ENCODE measurements around the gene ACHE. TPM values are rescaled to one million over a fixed set of nuclear protein-coding genes. Genes with fewer than 3 reads are reported as not detected.

The ACHE gene
- polyA plus RNA-seq, 1 of the 3 experiments (the other 2 are of a cell fraction), result 1.8 TPM

DNA sequence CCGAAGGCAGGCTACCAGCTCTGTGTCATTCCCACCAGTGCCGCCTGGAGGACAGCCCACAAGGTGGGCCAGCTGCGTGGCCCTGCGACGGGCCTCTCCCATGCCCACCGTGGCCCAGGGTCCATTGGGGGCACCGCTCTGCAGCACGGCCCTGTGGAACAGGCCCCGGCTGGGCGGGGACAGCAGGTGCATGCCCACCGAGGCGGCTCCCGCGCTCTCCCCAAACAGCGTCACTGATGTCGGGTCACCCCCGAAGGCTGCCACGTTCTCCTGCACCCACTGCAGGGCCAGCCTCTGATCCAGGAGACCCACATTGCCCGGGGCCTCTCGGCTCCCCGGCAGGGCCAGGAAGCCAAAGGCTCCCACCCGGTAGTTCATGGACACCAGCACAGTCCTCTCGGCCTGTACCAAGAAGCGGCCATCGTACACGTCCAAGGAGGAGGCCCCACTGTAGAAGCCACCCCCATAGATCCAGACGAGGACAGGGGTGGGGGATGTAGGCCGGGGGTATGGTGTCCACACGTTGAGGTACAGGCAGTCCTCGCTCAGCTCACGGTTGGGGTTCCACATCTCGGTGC lies 2.3 kb downstream of the ACHE start:
- peaks cover 9% of the 10 kb centered on the region for H3F3A ChIP-seq (replicated peaks; ENCODE audit: insufficient read depth)
- peaks cover 0 to 5% of the 10 kb centered on the region in 2 experiments for H3K36me3 ChIP-seq (replicated peaks in 1 of 2; ENCODE audit: control insufficient read depth in 1 of 2, insufficient read depth in 2 of 2, low read length in 1 of 2)
- TF ChIP-seq EP300 (IDR thresholded peaks at IDR 0.05; ENCODE audit: borderline replicate concordance in 1 of 2, low read depth in 1 of 2, low read length in 1 of 2) (no peak), SMC3 (IDR thresholded peaks at IDR 0.05; ENCODE audit: low read depth, low read length) (no peak), CHD2 (IDR thresholded peaks at IDR 0.05; ENCODE audit: low read length, partially characterized antibody) (no peak), NFIC (IDR thresholded peaks at IDR 0.05; ENCODE audit: borderline replicate concordance) (no peak), FOXM1 (IDR thresholded peaks at IDR 0.05; ENCODE audit: low read depth) (no peak), NRF1 (IDR thresholded peaks at IDR 0.05; ENCODE audit: low read depth, low read length) (no peak), TAF1 (IDR thresholded peaks at IDR 0.05; ENCODE audit: borderline replicate concordance, low read depth, low read length) (no peak), RXRA (IDR thresholded peaks at IDR 0.05; ENCODE audit: borderline replicate concordance, low read depth) (no peak), ELF1 (IDR thresholded peaks at IDR 0.05) (no peak), FOSL2 (IDR thresholded peaks at IDR 0.05; ENCODE audit: borderline replicate concordance, low read depth) (no peak), JUND (IDR thresholded peaks at IDR 0.05) (no peak), MEF2A (IDR thresholded peaks at IDR 0.05; ENCODE audit: borderline replicate concordance, low read depth) (no peak)
- TF ChIP-seq, protein P1, sequence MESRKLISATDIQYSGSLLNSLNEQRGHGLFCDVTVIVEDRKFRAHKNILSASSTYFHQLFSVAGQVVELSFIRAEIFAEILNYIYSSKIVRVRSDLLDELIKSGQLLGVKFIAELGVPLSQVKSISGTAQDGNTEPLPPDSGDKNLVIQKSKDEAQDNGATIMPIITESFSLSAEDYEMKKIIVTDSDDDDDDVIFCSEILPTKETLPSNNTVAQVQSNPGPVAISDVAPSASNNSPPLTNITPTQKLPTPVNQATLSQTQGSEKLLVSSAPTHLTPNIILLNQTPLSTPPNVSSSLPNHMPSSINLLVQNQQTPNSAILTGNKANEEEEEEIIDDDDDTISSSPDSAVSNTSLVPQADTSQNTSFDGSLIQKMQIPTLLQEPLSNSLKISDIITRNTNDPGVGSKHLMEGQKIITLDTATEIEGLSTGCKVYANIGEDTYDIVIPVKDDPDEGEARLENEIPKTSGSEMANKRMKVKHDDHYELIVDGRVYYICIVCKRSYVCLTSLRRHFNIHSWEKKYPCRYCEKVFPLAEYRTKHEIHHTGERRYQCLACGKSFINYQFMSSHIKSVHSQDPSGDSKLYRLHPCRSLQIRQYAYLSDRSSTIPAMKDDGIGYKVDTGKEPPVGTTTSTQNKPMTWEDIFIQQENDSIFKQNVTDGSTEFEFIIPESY (IDR thresholded peaks at IDR 0.05; ENCODE audit: borderline replicate concordance, low read depth), result no peak
- TF ChIP-seq, protein P2, sequence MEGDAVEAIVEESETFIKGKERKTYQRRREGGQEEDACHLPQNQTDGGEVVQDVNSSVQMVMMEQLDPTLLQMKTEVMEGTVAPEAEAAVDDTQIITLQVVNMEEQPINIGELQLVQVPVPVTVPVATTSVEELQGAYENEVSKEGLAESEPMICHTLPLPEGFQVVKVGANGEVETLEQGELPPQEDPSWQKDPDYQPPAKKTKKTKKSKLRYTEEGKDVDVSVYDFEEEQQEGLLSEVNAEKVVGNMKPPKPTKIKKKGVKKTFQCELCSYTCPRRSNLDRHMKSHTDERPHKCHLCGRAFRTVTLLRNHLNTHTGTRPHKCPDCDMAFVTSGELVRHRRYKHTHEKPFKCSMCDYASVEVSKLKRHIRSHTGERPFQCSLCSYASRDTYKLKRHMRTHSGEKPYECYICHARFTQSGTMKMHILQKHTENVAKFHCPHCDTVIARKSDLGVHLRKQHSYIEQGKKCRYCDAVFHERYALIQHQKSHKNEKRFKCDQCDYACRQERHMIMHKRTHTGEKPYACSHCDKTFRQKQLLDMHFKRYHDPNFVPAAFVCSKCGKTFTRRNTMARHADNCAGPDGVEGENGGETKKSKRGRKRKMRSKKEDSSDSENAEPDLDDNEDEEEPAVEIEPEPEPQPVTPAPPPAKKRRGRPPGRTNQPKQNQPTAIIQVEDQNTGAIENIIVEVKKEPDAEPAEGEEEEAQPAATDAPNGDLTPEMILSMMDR (IDR thresholded peaks at IDR 0.05), result no peak
- TF ChIP-seq, protein P3, sequence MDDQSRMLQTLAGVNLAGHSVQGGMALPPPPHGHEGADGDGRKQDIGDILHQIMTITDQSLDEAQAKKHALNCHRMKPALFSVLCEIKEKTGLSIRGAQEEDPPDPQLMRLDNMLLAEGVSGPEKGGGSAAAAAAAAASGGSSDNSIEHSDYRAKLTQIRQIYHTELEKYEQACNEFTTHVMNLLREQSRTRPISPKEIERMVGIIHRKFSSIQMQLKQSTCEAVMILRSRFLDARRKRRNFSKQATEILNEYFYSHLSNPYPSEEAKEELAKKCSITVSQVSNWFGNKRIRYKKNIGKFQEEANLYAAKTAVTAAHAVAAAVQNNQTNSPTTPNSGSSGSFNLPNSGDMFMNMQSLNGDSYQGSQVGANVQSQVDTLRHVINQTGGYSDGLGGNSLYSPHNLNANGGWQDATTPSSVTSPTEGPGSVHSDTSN (IDR thresholded peaks at IDR 0.05), result no peak
- TF ChIP-seq, protein P4, sequence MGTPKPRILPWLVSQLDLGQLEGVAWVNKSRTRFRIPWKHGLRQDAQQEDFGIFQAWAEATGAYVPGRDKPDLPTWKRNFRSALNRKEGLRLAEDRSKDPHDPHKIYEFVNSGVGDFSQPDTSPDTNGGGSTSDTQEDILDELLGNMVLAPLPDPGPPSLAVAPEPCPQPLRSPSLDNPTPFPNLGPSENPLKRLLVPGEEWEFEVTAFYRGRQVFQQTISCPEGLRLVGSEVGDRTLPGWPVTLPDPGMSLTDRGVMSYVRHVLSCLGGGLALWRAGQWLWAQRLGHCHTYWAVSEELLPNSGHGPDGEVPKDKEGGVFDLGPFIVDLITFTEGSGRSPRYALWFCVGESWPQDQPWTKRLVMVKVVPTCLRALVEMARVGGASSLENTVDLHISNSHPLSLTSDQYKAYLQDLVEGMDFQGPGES (IDR thresholded peaks at IDR 0.05; ENCODE audit: low read depth, low read length), result no peak
- TF ChIP-seq, protein P5, sequence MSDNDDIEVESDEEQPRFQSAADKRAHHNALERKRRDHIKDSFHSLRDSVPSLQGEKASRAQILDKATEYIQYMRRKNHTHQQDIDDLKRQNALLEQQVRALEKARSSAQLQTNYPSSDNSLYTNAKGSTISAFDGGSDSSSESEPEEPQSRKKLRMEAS (IDR thresholded peaks at IDR 0.05; ENCODE audit: low read depth), result no peak
- TF ChIP-seq, protein P6, sequence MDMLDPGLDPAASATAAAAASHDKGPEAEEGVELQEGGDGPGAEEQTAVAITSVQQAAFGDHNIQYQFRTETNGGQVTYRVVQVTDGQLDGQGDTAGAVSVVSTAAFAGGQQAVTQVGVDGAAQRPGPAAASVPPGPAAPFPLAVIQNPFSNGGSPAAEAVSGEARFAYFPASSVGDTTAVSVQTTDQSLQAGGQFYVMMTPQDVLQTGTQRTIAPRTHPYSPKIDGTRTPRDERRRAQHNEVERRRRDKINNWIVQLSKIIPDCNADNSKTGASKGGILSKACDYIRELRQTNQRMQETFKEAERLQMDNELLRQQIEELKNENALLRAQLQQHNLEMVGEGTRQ (IDR thresholded peaks at IDR 0.05; ENCODE audit: borderline replicate concordance, low read depth, low read length), result no peak
- TF ChIP-seq, protein P7, sequence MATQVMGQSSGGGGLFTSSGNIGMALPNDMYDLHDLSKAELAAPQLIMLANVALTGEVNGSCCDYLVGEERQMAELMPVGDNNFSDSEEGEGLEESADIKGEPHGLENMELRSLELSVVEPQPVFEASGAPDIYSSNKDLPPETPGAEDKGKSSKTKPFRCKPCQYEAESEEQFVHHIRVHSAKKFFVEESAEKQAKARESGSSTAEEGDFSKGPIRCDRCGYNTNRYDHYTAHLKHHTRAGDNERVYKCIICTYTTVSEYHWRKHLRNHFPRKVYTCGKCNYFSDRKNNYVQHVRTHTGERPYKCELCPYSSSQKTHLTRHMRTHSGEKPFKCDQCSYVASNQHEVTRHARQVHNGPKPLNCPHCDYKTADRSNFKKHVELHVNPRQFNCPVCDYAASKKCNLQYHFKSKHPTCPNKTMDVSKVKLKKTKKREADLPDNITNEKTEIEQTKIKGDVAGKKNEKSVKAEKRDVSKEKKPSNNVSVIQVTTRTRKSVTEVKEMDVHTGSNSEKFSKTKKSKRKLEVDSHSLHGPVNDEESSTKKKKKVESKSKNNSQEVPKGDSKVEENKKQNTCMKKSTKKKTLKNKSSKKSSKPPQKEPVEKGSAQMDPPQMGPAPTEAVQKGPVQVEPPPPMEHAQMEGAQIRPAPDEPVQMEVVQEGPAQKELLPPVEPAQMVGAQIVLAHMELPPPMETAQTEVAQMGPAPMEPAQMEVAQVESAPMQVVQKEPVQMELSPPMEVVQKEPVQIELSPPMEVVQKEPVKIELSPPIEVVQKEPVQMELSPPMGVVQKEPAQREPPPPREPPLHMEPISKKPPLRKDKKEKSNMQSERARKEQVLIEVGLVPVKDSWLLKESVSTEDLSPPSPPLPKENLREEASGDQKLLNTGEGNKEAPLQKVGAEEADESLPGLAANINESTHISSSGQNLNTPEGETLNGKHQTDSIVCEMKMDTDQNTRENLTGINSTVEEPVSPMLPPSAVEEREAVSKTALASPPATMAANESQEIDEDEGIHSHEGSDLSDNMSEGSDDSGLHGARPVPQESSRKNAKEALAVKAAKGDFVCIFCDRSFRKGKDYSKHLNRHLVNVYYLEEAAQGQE (IDR thresholded peaks at IDR 0.05; ENCODE audit: low read depth, low read length), result no peak
- H3K4me2 ChIP-seq, result no peak overlapping the region
- no peak overlapping the region for H3K4me3 ChIP-seq (ENCODE audit: low read depth in 2 of 2, low read length in 1 of 2)
- H3K9me3 ChIP-seq, result no peaks in the 10 kb centered on the region
- H3K9me2 ChIP-seq, result no peaks in the 10 kb centered on the region
- DNase-seq, result no peak
- CTCF ChIA-PET, result interaction anchor here (1.1 to 3.8 kb wide), 16 partner anchors 7 to 389 kb away, joined by 3 to 69 read pairs (median 12); partner anchors contain the start of genes SLC12A9 and SRRT
- no peak overlapping the region for H2AFZ ChIP-seq (ENCODE audit: low read depth)
- H3K27me3 ChIP-seq (ENCODE audit: insufficient read depth), result peaks cover 27% of the 10 kb centered on the region
- peaks cover 10% of the 10 kb centered on the region for H3K79me2 ChIP-seq (ENCODE audit: insufficient read depth)
- WGBS (ENCODE audit: low lambda C conversion rate), result 88% methylated on average over 28 of the region's 32 CpGs
- no peak overlapping the region for H3K27ac ChIP-seq (ENCODE audit: low read depth in 2 of 2, low read length in 1 of 2)
- peaks cover 7 to 30% of the 10 kb centered on the region in 2 experiments; a peak in 3 of 4 replicates for H3K4me1 ChIP-seq (ENCODE audit: control insufficient read depth in 1 of 2, insufficient read depth in 2 of 2, low read depth in 1 of 2, low read length in 1 of 2)
- no peak overlapping the region for H3K9ac ChIP-seq
- POLR2A ChIA-PET, result no interaction called here
- H4K20me1 ChIP-seq (ENCODE audit: insufficient read depth), result no peaks in the 10 kb centered on the region

All from SK-N-SH (cell line).